ENCODE measurements around the gene OR2B3. TPM values are rescaled to one million over a fixed set of nuclear protein-coding genes. Genes with fewer than 3 reads are reported as not detected.

The OR2B3 gene
- total RNA-seq, 1 donor from 2014 or later, result not detected

Other genes with a start within 250 kb of the OR2B3 start
- gene TRIM27, start 163.3 kb downstream of the OR2B3 start, total RNA-seq, result 50.0 TPM
- 2.1 TPM for gene ZNF311, start 82.0 kb downstream of the OR2B3 start, total RNA-seq
- not detected for gene OR2W1, start 42.1 kb downstream of the OR2B3 start, total RNA-seq
- not detected for gene OR2J1, start 12.2 kb upstream of the OR2B3 start, total RNA-seq
- gene OR2J3, start 20.7 kb upstream of the OR2B3 start, total RNA-seq, result not detected
- not detected for gene OR2J2, start 83.6 kb upstream of the OR2B3 start, total RNA-seq
- gene OR14J1, start 214.4 kb upstream of the OR2B3 start, total RNA-seq, result not detected